ENCODE measurements around the gene PIP4K2C.
A peak's percentile ranks its signal among the peaks of the same experiment; 100 is the strongest.

PIP4K2C gene
- 21.8 to 34.7 (median 31.9) reads per million in 3 donors for total RNA-seq

GRCh38 chr12:57590864-57591781 is at the start of gene PIP4K2C:
Gene PIP4K2C (plus strand): TSS chr12:57591192. CDS start chr12:57591290, 98 bp downstream.
- peak; percentile 68 to 82 (median 73) for DNase-seq
- H3K36me3 ChIP-seq (ENCODE audit: control insufficient read depth, insufficient read depth, low read length): peaks cover 11% of the 10 kb centered on the region

GRCh38 chr12:57541717-57542116 is 49.3 kb upstream of the PIP4K2C start:
- peaks cover 11% of the 10 kb centered on the region for H3K4me1 ChIP-seq (ENCODE audit: control insufficient read depth, insufficient read depth, low read length, poor library complexity, severe bottlenecking)
- H3K27me3 ChIP-seq (replicated peaks; ENCODE audit: control insufficient read depth, insufficient read depth, low read length, poor library complexity, severe bottlenecking): no peaks in the 10 kb centered on the region
- no peaks in the 10 kb centered on the region for H3K9me3 ChIP-seq (ENCODE audit: control insufficient read depth, low read length)
- no peak for DNase-seq
- H3K27ac ChIP-seq (ENCODE audit: insufficient read depth, low read length, poor library complexity, severe bottlenecking): no peak overlapping the region
- no peak overlapping the region for H3K4me3 ChIP-seq (ENCODE audit: insufficient read depth, low read depth, low read length, poor library complexity, severe bottlenecking)
- no peaks in the 10 kb centered on the region for H3K36me3 ChIP-seq (ENCODE audit: control insufficient read depth, insufficient read depth, low read length)

More at GRCh38 chr12:57590864-57591781, at the start of gene PIP4K2C:
- peak within 1 kb of the TSS; percentile 61 for H3K27ac ChIP-seq (ENCODE audit: insufficient read depth, low read length, poor library complexity, severe bottlenecking)
- no peaks in the 10 kb centered on the region for H3K27me3 ChIP-seq (replicated peaks; ENCODE audit: control insufficient read depth, insufficient read depth, low read length, poor library complexity, severe bottlenecking)
- peak within 1 kb of the TSS; percentile 71 for H3K4me3 ChIP-seq (ENCODE audit: insufficient read depth, low read depth, low read length, poor library complexity, severe bottlenecking)
- H3K4me1 ChIP-seq (ENCODE audit: control insufficient read depth, insufficient read depth, low read length, poor library complexity, severe bottlenecking): peaks cover 18% of the 10 kb centered on the region
- H3K9me3 ChIP-seq (ENCODE audit: control insufficient read depth, low read length): no peaks in the 10 kb centered on the region

GRCh38 chr12:57543581-57543980 is 47.4 kb upstream of the PIP4K2C start:
- no peak for DNase-seq
- Histone ChIP-seq H3K27me3 (replicated peaks; ENCODE audit: control insufficient read depth, insufficient read depth, low read length, poor library complexity, severe bottlenecking) (no peaks in the 10 kb centered on the region), H3K36me3 (ENCODE audit: control insufficient read depth, insufficient read depth, low read length) (no peaks in the 10 kb centered on the region), H3K4me1 (ENCODE audit: control insufficient read depth, insufficient read depth, low read length, poor library complexity, severe bottlenecking) (peaks cover 11% of the 10 kb centered on the region), H3K9me3 (ENCODE audit: control insufficient read depth, low read length) (no peaks in the 10 kb centered on the region), H3K4me3 (ENCODE audit: insufficient read depth, low read depth, low read length, poor library complexity, severe bottlenecking) (no peak overlapping the region), H3K27ac (ENCODE audit: insufficient read depth, low read length, poor library complexity, severe bottlenecking) (no peak overlapping the region)

GRCh38 chr12:57545809-57546437 is 45.1 kb upstream of the PIP4K2C start:
- Histone ChIP-seq H3K36me3 (ENCODE audit: control insufficient read depth, insufficient read depth, low read length) (no peaks in the 10 kb centered on the region), H3K4me1 (ENCODE audit: control insufficient read depth, insufficient read depth, low read length, poor library complexity, severe bottlenecking) (peaks cover 22% of the 10 kb centered on the region), H3K27ac (ENCODE audit: insufficient read depth, low read length, poor library complexity, severe bottlenecking) (peak overlapping the region; percentile 83), H3K27me3 (replicated peaks; ENCODE audit: control insufficient read depth, insufficient read depth, low read length, poor library complexity, severe bottlenecking) (no peaks in the 10 kb centered on the region), H3K4me3 (ENCODE audit: insufficient read depth, low read depth, low read length, poor library complexity, severe bottlenecking) (peak overlapping the region; percentile 76), H3K9me3 (ENCODE audit: control insufficient read depth, low read length) (no peaks in the 10 kb centered on the region)
- no peak for DNase-seq

GRCh38 chr12:57546438-57547287 is 44.3 kb upstream of the PIP4K2C start, which contains the start of gene DCTN2:
Gene DCTN2 (minus strand): TSS chr12:57547192. CDS start chr12:57547063, 129 bp downstream.
- peaks cover 22% of the 10 kb centered on the region for H3K4me1 ChIP-seq (ENCODE audit: control insufficient read depth, insufficient read depth, low read length, poor library complexity, severe bottlenecking)
- no peaks in the 10 kb centered on the region for H3K27me3 ChIP-seq (replicated peaks; ENCODE audit: control insufficient read depth, insufficient read depth, low read length, poor library complexity, severe bottlenecking)
- peak within 1 kb of the TSS; percentile 83 for H3K27ac ChIP-seq (ENCODE audit: insufficient read depth, low read length, poor library complexity, severe bottlenecking)
- H3K36me3 ChIP-seq (ENCODE audit: control insufficient read depth, insufficient read depth, low read length): no peaks in the 10 kb centered on the region
- no peaks in the 10 kb centered on the region for H3K9me3 ChIP-seq (ENCODE audit: control insufficient read depth, low read length)
- DNase-seq: peak; percentile 84 to 91 (median 90)
- peak within 1 kb of the TSS; percentile 76 for H3K4me3 ChIP-seq (ENCODE audit: insufficient read depth, low read depth, low read length, poor library complexity, severe bottlenecking)

- Histone ChIP-seq H3K27ac (ENCODE audit: insufficient read depth, low read length, poor library complexity, severe bottlenecking) (peak overlapping the region; percentile 83), H3K27me3 (replicated peaks; ENCODE audit: control insufficient read depth, insufficient read depth, low read length, poor library complexity, severe bottlenecking) (no peaks in the 10 kb centered on the region), H3K4me1 (ENCODE audit: control insufficient read depth, insufficient read depth, low read length, poor library complexity, severe bottlenecking) (peaks cover 22% of the 10 kb centered on the region), H3K9me3 (ENCODE audit: control insufficient read depth, low read length) (no peaks in the 10 kb centered on the region), H3K4me3 (ENCODE audit: insufficient read depth, low read depth, low read length, poor library complexity, severe bottlenecking) (peak overlapping the region; percentile 76), H3K36me3 (ENCODE audit: control insufficient read depth, insufficient read depth, low read length) (no peaks in the 10 kb centered on the region)
- no peak for DNase-seq
Measured at GRCh38 chr12:57547288-57548012, 43.5 kb upstream of the PIP4K2C start.

GRCh38 chr12:57548013-57548315 is 43.0 kb upstream of the PIP4K2C start:
- no peak overlapping the region for H3K4me3 ChIP-seq (ENCODE audit: insufficient read depth, low read depth, low read length, poor library complexity, severe bottlenecking)
- H3K4me1 ChIP-seq (ENCODE audit: control insufficient read depth, insufficient read depth, low read length, poor library complexity, severe bottlenecking): peaks cover 22% of the 10 kb centered on the region
- H3K9me3 ChIP-seq (ENCODE audit: control insufficient read depth, low read length): no peaks in the 10 kb centered on the region
- no peak overlapping the region for H3K27ac ChIP-seq (ENCODE audit: insufficient read depth, low read length, poor library complexity, severe bottlenecking)
- H3K27me3 ChIP-seq (replicated peaks; ENCODE audit: control insufficient read depth, insufficient read depth, low read length, poor library complexity, severe bottlenecking): no peaks in the 10 kb centered on the region
- no peaks in the 10 kb centered on the region for H3K36me3 ChIP-seq (ENCODE audit: control insufficient read depth, insufficient read depth, low read length)
- DNase-seq: no peak

GRCh38 chr12:57548488-57548887 is 42.5 kb upstream of the PIP4K2C start:
- H3K27me3 ChIP-seq (replicated peaks; ENCODE audit: control insufficient read depth, insufficient read depth, low read length, poor library complexity, severe bottlenecking): no peaks in the 10 kb centered on the region

GRCh38 chr12:57549203-57549908 is 41.6 kb upstream of the PIP4K2C start:
- H3K27me3 ChIP-seq (replicated peaks; ENCODE audit: control insufficient read depth, insufficient read depth, low read length, poor library complexity, severe bottlenecking): no peaks in the 10 kb centered on the region
- H3K36me3 ChIP-seq (ENCODE audit: control insufficient read depth, insufficient read depth, low read length): no peaks in the 10 kb centered on the region
- peak overlapping the region; percentile 40 for H3K4me3 ChIP-seq (ENCODE audit: insufficient read depth, low read depth, low read length, poor library complexity, severe bottlenecking)
- peaks cover 22% of the 10 kb centered on the region for H3K4me1 ChIP-seq (ENCODE audit: control insufficient read depth, insufficient read depth, low read length, poor library complexity, severe bottlenecking)
- H3K9me3 ChIP-seq (ENCODE audit: control insufficient read depth, low read length): no peaks in the 10 kb centered on the region
- no peak for DNase-seq
- H3K27ac ChIP-seq (ENCODE audit: insufficient read depth, low read length, poor library complexity, severe bottlenecking): no peak overlapping the region

More at GRCh38 chr12:57548488-57548887, 42.5 kb upstream of the PIP4K2C start:
- no peaks in the 10 kb centered on the region for H3K9me3 ChIP-seq (ENCODE audit: control insufficient read depth, low read length)
- no peak for DNase-seq
- H3K36me3 ChIP-seq (ENCODE audit: control insufficient read depth, insufficient read depth, low read length): no peaks in the 10 kb centered on the region
- H3K27ac ChIP-seq (ENCODE audit: insufficient read depth, low read length, poor library complexity, severe bottlenecking): no peak overlapping the region
- H3K4me1 ChIP-seq (ENCODE audit: control insufficient read depth, insufficient read depth, low read length, poor library complexity, severe bottlenecking): peaks cover 22% of the 10 kb centered on the region
- H3K4me3 ChIP-seq (ENCODE audit: insufficient read depth, low read depth, low read length, poor library complexity, severe bottlenecking): no peak overlapping the region

All from effector memory CD4-positive, alpha-beta T cell (primary cell).